HG02943 (cell line): ENCODE data around the gene TNKS1BP1.
"Not testable (repeated sequence)": the region's sequence is repeated elsewhere in the genome, so short reads cannot be mapped to it uniquely, and the experiment has no call there.

Source experiments
- ATAC-seq: cut with Tn5 transposase; IDR thresholded peaks from one replicate; pipeline ENCODE4 v1.9.1; 2021; ENCODE audit warnings: mild to moderate bottlenecking, low read depth, moderate library complexity; ENCODE audit not compliant: unreplicated experiment

TNKS1BP1 gene

DNA sequence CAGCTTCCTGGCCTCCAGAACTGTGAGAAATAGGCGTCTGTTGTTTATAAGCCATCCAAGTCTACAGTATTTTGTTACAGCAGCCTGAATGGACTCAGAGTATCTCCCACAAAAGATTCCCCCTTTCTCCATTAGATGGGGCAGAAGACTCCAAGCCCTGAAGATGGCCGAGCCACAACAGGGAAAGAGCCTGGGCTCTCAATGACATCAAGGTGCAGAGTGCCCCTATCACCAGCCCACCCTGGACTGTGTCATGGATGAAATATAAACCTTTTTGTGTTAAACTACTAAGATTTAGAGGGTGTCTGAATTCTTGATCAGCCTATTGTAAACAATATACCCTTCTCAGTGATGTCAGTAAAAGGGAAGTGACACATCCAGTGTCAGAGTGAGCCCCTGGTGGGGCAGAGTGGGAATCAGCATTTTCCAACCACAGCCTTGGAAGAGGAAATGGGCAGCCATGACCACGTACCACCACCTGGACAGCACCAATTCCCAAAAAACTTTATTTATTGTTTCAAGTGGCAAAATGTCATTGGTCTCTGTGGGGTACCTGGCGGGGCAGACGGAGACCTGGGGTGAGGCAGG is 25.5 kb downstream of the TNKS1BP1 start:
- ATAC-seq, result no peak

DNA sequence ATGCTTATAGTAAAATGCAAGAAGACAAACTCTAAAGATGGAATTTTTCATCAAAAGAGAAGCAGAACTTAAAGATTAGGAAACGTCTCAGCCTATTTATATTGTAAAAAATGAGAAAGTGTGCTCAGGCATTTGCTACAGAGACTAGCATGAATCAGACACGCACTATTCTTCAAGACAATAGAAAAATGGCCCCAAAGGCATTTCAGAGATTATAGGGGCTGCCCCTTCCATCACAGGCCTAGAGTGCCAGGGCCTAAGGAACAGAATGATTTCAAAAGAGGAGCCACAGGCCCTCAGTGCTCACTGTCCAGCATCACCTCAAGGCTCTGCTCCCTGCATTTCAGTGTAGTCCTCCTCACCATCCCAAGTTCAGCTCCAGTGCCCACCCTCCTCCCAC is 27.5 kb downstream of the TNKS1BP1 start:
- ATAC-seq, result no peak

DNA sequence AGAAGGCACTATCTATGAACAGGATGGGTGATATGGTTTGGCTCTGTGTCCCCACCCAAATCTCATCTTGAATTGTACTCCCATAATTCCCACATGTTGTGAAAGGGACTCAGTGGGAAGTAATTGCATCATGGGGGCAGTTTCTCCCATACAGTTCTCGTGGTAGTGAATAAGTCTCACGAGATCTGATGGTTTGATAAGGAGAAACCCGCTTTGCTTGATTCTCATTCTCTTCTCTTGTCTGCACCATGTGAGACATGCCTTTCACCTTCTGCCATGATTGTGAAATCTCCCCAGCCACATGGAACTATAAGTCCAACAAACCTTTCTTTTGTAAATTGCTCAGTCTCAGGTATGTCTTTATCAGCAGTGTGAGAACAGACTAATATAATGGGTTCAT is 28.5 kb downstream of the TNKS1BP1 start:
- not testable (repeated sequence) for ATAC-seq

DNA sequence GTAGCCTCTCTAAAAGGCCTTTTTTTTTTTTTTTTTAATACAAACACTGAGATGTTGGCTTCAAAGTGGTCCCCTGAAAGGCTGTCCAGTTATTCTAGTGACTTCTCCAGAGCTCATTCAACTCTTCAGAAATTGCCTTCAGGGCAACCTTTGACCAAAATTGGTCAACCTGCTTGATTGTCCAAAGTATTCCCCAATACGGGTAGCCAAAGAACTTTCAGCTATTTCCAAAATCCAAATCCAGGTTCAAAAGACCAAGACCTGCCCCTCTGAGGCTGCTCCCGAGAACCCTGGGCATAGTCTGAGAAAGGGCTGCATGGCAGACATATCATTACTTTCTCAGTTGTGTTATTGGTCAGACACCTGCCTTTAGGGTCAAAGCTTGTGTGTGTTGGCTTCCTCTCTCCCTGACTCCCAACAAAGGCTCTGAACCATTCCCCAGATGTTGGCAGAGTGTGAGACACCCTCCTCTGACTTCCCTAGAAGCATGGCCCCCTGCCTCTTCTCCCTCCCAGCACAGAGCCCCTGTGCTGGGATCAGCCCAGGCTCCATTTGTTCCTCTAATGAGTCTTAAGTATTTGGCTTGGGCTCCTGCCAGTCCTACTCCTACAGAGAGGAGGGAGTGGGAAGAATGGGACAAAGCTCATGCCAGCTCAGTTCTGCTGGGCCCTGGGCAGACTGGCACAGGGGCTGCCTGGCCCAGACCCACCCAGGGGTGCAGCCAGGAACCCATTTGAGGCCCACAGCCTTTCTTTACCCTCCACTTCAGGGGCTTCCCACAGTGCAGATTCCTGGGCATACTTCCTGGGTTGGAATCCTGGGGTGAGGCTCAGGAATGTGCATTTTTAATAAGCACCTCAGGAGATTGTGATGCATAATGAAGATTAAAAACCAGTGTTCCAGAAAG is 30.3 kb downstream of the TNKS1BP1 start:
- no peak for ATAC-seq

DNA sequence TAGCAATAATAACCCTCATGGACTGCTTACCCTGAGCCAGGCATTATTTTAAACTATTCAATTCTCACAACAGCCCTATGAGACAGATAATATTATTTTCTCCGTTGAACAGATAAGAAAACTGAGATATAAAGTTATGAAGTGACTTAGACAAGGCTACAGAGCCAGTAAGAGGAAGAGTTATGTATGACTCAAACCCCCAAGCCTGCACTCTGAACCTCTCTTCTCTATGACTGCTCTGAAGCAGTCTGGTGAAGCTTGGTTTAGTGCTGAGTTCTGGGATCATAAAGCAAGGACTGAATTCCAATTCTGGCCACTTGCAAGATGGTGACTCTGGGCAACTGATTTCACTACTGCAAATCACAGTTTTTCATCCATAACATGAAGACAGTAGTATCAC is 34.5 kb downstream of the TNKS1BP1 start:
- ATAC-seq, result no peak

DNA sequence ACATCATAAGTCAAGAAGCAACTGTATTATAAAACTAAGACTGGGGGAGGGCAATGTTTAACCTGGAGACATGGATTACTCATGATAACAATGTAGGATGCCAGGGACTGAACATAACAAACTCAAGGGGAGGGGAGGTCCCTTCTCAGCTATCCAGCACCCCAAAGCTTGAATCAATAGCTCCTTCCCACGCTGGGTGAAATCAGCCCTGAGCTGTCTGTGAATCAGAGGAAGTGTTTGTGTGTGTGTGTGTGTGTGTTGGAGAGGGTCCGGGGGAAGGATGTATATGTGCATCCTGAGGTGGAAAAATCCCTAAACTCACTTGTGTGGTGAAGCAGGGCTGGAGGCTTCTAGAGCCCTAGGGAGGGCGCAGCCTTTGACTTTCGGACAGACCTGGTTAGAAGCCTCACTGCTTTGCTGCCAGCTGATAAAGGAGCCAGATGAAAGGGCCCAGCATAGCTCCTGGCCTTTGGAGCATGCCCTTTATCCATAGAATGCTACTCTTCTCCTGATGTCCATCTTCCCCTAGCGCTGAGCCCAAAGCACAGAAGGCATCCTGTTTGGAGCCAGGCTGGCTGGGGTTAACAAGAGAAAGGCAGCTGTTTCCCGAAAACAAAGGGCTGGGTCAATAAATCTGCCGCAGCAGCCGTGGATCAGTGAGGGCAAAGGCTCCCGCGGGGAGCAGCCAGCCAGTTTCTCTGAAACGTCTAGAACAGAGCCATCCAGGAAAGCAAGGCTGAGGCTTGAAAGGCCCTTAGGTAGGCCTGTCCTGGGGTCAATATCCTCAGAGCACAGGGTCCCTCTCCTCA is 35.8 kb downstream of the TNKS1BP1 start:
- ATAC-seq, result no peak

DNA sequence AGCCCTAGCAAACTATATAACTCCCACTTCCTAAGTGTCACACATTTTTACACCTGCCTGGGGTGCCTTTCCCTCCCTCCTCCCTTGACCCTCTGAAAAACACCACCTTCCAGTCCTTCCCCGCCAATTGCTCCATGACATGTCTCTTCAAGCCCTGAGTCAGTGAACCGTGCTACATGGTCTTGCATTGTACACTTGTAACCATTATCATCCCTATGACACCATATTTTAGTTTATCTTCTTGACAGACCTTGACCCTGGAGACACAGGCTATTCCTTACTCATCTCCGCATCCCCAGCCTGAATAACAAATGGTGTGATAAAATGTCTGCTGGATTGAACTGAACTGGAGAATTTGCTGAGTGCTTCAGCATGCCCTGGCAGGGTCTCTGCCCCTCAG is 36.9 kb downstream of the TNKS1BP1 start:
- no peak for ATAC-seq

DNA sequence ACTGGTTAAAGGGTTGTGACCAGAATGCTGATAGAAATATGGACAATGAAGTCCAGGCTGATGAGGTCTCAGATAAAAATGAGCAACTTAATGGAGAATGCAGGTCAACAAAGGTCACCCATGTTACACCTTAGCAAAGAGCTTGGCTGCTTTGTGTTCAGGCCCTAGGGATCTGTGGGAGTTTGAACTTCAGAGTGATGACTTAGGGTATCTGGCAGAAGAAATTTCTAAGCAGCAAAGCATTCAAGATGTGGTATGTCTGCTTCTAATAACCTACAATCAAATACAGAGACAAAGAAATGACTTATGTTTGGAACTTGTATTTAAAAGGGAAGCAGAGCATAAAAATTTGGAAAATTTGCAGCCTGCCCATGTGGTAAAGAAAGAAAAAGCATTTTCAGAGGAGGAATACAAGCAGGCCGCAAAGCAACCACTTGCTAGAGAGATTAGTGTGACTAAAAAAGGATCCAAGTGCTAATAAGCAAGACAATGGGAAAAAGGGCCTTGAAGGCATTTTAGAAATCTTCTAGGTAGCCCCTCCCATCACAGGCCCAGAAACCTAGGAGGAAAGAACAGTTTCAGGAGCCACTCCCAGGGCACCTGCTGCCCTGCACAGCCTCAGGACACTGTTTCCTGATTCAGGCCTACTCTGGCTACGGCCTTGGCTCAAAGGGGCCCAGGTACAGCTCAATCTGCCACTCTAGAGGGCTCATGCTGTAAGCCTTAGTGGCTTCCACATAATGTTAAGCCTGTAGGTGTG is 41.3 kb downstream of the TNKS1BP1 start:
- ATAC-seq, result no peak

DNA sequence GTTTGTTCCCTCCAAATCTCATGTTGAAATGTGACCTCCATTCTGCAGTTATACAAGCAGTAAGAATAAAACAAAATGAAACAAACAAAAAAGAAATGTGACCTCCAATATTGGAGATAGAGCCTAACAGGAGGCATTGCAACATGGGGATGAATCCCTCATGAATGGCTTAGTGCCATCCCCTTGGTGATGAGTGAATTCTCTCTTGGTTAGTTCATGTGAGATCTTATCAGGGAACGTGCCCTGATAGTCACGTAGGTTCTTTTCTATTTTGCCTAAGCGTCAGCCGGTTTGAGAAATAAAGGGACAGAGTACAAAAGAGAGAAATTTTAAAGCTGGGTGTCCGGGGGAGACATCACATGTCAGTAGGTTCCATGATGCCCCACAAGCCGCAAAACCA is 43.2 kb downstream of the TNKS1BP1 start:
- not testable (repeated sequence) for ATAC-seq

DNA sequence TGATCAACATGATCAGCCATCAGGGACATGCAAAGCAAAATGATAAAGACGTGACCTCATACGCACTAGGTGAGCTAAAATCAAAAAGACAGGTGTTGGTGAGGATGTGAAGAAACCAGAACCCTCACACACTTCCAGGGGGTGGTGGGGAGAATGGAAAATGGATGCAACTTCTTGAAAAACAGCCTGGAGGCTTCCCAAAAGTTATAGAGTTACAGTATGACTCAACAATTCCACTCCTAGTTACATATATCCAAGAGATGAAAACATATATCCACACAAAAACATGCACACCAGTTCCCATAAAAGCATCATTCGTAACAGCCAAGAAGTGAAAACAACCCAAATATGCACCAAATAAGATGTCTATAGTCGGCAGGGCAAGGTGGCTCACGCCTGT is 45.6 kb downstream of the TNKS1BP1 start:
- no peak for ATAC-seq

DNA sequence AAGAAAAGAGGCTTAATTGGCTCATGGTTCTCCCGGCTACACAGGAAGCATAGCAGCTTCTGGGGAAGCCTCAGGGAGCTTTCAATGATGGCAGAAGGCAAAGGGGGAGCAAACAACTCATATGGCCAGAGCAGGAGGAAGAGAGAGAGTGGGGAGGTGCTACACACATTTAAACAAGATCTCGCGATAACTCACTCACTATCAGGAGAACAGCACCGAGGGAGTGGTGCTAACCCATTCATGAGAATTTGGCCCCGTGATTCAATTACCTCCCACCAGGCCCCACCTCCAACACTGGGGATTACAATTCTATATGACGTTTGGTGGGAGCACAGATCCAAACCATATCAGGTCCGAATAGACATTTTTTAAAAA is 46.0 kb downstream of the TNKS1BP1 start:
- no peak for ATAC-seq

DNA sequence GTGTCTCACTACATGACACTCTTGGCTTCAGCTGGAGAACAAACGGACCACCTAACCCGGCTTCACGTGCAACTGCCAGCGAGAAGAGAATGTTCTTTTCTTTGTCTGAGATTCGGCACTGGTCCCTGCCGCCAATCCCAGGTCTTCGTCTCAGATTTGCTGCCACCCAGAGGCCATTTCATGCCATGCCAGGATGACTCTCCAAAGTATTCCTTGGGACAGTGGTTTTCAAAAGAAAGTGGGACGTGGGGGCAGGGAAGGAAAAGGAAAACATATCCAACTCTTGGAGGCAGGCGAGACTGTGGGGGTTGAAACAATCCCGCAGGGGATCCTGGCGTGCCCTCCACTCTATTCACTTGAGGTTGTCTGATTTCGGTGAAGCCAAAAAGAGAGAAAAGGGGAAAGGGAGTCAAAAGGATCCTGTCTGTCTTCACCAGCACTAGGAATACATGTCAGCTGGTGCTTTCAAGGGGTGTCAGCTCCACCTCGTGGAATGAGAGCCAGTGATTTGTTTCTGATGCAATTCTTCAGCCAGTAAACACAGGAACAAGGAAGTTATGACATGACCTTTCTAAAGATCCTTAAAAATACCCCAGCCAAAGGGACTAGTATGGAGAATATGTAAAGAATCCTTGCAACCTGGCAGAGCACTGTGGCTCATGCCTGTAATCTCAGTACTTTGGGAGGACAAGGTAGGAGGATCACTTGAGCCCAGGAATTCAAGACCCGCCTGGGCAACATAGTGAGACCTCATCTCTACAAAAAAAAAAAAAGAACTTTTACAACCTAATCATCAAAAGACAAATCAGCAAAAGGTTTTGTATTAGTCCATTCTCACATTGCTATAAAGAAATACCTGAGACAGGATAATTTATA is 46.7 kb downstream of the TNKS1BP1 start:
- ATAC-seq, result no peak

DNA sequence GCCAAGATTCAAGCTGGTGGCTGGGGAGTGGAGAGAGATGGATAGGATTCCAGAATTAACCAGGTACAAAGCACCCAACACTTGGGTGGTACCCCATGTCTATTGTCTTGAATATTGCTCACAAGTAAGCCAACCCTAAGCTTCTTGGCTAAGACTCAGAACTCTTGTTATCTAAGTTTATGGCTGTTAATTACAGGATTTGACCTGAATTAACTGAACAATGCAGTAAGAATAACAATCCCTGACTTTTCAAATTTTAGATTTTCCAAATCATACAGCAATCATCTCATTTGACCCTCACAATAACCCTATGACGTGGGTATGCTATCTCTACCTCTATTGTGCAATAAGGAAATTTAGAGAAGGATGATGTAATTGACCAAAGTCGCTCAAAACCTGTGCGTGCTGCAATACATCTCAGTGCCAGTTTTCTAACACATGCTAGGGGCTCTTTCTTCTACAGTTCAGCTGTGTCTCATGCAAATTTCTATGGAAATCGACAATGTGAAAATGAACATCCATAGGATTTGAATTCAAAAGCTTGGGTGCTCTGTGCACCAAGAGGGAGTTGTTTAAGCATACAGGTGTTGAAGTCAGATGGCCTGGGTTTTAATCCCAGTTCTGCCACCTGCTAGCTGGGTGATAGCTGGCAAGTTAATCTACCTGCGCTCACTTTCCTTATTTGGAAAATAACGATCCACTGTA is 47.6 kb downstream of the TNKS1BP1 start:
- ATAC-seq, result no peak

DNA sequence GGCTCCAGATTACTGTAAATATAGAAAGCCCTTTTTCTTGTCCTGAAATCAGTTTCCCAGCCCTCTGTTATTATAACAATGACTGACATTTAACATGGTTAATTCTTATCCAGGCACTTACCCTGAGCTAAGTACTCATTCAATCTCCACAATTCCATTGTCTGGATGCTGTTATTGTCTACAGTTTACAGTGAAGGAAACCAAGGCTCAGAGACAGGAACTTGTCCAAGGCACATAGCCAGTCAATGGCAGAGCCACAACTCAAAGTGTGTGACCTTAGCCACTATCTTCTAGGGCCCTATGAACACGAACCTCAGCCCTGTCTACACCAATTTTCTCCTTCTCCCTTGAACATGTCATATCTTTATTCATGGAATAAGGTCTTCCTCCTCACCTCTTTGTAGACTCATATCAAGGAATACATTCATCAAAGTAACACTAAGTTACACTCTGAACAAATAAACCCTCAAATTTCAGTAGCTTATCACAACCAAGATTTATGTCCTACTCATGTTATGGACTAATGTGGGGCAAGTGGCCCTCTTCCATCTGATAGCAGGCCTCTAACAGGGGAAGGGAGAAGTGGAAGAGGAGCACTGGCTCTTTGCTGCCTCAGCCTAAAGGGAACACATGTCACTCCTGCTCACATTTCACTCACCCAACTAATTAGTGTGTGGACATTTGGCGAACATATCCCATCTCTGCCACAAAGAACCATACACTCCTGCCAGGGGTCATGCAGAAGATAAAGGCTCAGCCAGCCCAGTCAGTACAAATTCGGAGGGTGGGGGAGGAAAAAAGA is 48.4 kb downstream of the TNKS1BP1 start:
- no peak for ATAC-seq

DNA sequence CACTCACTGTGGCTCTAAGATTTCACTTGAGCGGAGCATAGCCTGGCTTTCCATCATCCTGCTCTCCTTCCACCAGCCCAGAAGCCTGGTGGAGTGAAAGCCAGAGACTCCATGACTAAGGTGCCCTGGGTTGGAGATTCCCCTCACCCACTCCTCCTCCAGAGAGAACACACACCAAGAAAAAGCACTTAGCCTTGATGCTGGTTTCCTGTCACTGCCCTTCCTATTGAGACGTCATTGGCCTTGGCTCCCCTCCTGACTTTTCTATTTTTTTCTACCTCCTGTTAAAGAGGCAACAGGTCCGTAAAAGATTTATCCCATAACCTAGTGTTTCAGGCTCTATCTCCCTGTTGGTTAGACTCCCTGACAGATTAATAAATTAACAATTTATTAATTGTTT is 49.2 kb downstream of the TNKS1BP1 start:
- no peak for ATAC-seq

DNA sequence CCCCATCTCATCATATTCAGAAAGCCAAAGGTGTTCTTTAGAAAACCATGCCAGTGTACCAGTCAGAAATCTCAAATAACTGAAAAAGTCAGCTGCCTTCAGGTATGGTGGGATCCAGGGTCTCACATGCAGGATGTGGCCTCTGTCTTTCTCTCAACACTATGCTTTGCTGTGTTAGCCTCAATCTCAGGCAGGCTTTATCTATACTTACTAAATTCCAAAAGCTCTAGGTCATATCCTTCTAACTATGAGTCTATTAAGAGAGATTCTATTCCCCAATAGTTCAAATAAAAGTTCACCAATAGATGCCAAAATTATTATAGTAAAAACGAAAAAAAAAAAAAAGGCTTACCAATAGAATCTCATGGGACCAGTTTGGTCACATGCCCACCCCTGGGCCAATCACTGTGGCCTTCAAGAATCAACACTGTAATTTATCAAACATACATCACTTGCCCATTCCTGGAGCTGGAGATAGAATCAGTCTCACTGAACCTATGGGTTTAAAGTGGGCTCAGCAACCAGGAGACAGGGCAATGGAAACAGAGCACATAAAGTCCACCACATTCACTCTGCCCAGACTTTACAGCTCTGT is 49.8 kb downstream of the TNKS1BP1 start:
- ATAC-seq, result no peak

DNA sequence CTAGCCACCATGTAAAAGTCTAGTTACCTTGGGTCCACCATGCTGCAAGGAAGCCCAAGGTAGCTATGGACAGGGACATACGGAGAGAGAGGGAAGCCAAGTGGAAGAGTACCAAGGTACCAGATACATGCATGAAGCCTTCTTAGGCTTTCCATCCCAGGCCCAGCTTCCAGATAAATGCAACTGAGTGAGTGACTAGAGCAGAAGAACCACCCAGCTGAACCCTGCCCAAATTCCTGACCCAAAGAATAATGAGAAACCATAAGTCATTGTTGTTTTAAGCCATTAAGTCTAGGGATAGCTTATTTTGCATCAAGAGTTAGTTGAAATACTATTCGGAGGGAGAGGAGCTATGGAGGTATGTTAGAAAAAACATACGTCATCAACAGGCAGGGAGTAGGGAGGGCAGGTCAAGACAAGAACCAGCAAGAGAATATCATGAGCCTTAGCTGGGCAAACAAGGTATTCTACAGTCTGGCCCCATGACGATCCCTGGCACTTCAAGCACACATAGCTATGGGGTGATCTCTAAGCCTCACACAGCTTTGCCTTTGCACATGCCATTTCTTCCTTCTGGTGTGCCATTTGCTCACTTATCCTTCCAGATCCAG is 51.2 kb downstream of the TNKS1BP1 start:
- no peak for ATAC-seq
